Testis (tissue), 2 donors: ENCODE measurements around the gene KRI1.

ENCODE experiments used
- CTCF ChIP-seq, 3 experiments: fragments of 450-650 bp in 2 of 3; fragments of 200-600 bp in 1 of 3; sonication (generic) in 1 of 3; IDR thresholded peaks; one replicate each; pipeline ENCODE4 v1.5.1; 2016 to 2019; ENCODE audit warnings: antibody characterized with exemption in 3 of 3, mild to moderate bottlenecking in 2 of 3, moderate library complexity in 1 of 3
- POLR2A ChIP-seq: fragments of 450-650 bp; IDR thresholded peaks from one replicate; pipeline ENCODE4 v1.6.1; 2017; ENCODE audit warnings: antibody characterized with exemption, mild to moderate bottlenecking, moderate library complexity

- TF ChIP-seq CTCF (IDR thresholded peaks at IDR 0.05), result peak in 2 of 3 experiments; percentile 30 to 68
- no peak for TF ChIP-seq POLR2A
Measured at GRCh38 chr19:10510301-10510802, 55.5 kb downstream of the KRI1 start.
